Activated T-cell treated with anti-CD3 and anti-CD28 coated beads for 4 hours (primary cell): Measurements from ENCODE around the gene SYNE2.
"Not testable (repeated sequence)": the region's sequence is repeated elsewhere in the genome, so short reads cannot be mapped to it uniquely, and the experiment has no call there.

Experiments used
- DNase-seq: peaks from one replicate; pipeline ENCODE4 v3.0.0-alpha.2; 2020

SYNE2 gene

DNA sequence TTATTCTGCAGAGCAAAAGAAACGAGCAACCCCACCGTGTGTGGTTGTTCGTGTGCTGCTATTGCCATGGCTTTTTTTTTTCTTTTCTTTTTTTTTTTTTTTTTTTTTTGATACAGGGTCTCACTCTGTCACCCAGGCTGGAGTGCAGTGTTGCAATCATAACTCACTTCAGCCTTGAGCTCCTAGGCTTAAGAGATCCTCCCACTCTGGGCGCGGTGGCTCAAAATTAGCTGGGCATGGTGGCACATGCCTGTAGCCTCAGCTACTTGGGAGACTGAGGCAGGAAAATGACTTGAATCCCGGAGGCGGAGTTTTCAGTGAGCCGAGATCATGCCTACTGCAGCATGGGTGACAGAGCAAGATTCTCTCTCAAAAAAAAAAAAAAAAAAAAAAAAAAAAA, 297.1 kb downstream of the SYNE2 start:
- DNase-seq: no peak

GRCh38 chr14:64158608-64159007, 305.8 kb downstream of the SYNE2 start:
- DNase-seq: no peak

- DNase-seq: no peak
Measured at GRCh38 chr14:64159588-64159987, 306.8 kb downstream of the SYNE2 start.

DNA sequence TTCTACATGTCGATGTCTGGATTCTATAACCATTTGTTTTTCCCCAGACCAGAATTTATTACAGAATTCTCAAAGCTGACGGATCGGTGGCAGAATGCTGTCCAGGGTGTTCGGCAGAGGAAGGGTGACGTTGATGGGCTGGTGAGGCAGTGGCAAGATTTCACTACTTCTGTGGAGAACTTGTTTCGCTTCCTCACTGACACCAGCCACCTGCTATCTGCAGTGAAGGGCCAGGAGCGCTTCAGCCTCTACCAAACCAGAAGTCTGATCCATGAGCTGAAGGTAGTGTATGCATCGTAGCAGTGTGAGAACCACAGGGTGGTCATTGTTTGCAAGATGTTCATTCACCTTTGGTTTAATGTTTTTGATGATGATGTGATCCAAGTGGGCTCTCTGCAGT, 317.4 kb downstream of the SYNE2 start:
- no peak for DNase-seq

- DNase-seq: no peak
Measured at GRCh38 chr14:64174922-64175782, 322.3 kb downstream of the SYNE2 start.

- no peak for DNase-seq
Measured at GRCh38 chr14:64176330-64176729, 323.5 kb downstream of the SYNE2 start.

DNA sequence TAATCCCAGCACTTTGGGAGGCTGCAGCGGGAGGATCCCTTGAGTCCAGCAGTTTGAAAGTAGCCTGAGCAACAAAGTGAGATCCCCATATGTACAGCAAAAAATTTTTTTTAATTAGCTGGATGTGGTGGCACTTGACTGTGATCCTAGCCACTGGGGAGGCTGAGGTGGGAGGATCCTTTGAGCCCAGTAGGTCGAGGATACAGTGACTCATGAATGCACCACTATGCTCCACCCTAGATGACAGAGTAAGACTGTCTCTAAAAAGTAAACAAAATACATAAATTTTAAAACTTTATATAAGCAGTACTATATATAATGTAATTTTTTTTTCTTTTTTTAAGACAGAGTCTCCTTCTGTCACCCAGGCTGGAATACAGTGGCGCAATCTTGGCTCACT, 326.0 kb downstream of the SYNE2 start:
- no peak for DNase-seq

- not testable (repeated sequence) for DNase-seq
Measured at GRCh38 chr14:64182908-64183307, 330.1 kb downstream of the SYNE2 start.

- no peak for DNase-seq
Measured at GRCh38 chr14:64184103-64184729, 331.4 kb downstream of the SYNE2 start.

GRCh38 chr14:64185184-64185583, 332.4 kb downstream of the SYNE2 start:
- DNase-seq: no peak

- DNase-seq: no peak
Measured at GRCh38 chr14:64186231-64187129, 333.7 kb downstream of the SYNE2 start.

DNA sequence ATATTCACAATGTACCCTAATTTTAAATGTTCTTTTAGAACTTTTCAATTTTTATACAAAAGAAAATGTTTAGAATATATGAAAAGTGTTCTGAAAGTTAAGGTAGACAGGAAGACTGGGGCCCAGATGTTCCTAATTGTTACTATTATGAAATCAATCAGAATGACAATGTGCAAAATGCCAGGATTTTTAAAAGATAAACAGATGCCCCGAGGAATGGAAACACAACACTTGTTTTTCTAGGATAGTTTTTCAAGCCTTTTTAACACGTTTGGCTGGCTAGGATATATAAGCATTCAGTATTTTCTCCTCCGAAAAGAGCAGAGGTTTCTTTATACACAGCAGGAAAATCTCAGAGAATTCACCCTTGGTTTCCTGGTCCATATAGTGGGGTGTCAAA, 334.5 kb downstream of the SYNE2 start:
- no peak for DNase-seq

- DNase-seq: no peak
Measured at GRCh38 chr14:64190974-64191502, 338.2 kb downstream of the SYNE2 start.

DNA sequence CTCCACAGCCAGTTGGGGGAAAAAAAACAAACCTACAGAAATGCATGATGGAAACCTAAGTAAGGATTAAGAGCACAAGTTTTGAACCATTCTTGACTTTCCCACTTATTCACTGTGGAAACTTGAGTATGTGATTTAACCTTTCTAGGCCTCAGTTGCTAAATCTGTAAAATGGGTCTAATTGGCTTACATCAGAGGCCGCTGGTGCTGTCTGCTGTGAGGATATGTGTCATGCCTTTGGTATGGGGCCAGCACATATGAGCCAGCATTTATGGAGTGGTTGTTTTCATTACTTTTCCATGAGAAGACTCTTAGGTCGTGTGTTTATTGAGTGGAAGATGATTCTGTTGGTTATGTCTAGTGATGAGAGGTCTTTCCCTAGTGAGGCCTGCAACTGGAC, 339.0 kb downstream of the SYNE2 start:
- no peak for DNase-seq

- DNase-seq: no peak
Measured at GRCh38 chr14:64193821-64194220, 341.0 kb downstream of the SYNE2 start.

DNA sequence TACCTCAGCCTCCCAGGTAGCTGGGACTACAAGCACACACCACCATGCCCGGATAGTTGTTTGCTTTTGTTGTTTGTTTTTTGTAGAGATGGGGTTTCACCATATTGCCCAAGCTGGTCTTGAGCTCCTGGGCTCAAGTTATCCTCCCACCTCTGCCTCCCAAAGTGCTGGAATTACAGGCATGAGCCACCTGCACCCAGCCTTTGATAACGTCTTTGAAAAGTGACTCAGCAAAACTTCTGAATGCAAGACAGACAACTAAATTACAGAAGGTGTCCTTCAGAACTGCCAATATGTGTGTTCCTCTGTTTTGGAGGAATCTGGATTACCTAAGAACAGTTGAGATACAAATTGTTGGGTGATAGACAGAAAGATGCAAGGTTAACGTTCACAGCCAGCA, 341.6 kb downstream of the SYNE2 start:
- no peak for DNase-seq

DNA sequence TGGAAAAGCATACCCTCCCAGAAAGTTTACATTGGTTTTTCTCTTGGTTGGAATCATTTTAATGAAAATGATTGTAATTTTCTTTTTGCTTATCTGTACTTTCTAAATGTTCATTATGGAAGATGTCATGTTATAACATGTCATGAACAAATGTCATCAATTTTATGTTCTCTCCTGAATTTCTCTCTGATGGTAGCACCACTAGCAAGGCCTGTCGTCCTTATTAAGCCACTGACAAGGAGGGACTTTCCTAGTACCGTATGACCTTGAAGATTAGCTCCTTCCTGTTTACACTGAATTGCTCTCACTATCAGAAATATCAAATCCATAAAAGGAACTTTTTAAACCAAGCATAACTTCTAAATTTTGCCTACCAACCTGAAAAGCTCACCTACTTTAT, 342.4 kb downstream of the SYNE2 start:
- DNase-seq: no peak

DNA sequence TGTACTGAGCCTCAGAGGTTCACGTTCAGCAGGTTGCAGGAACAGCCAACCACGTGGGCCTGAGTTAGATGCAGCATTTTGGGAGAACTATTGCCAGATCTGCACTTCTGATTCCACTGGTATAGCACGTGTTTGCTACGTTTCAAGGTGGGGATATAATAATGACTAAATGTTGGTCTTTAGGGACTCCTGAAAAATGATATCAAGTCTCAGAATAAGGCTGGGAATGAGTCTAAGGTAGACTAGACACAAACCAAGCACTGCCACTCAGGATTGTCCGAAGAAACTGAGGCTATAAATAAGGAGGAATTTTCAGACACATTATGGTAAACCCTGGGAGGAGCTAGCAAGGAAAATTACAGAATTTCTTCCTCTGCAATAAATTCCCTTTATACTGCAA, 343.3 kb downstream of the SYNE2 start:
- DNase-seq: no peak

- no peak for DNase-seq
Measured at GRCh38 chr14:64196814-64197411, 344.1 kb downstream of the SYNE2 start.

DNA sequence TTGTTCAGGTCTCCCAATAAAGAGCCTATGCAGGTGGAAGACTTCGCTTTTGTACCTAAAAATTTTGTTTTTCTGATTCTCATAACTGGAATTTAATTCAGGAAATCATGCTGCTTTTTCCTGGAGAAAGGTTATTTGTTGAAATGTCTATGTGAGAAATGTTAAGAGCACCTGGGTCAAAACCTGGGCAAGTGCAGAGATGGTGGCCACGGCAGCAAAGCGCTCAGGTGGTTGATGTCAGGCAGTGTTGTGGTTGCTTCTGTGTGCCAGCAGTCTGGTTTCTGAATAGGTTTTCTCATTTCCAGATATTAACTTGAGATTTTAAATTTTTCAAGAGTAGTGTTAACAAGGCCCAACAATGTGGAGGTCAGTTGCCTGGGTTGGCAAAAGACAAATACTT, 345.2 kb downstream of the SYNE2 start:
- no peak for DNase-seq

- no peak for DNase-seq
Measured at GRCh38 chr14:64198486-64198885, 345.7 kb downstream of the SYNE2 start.

DNA sequence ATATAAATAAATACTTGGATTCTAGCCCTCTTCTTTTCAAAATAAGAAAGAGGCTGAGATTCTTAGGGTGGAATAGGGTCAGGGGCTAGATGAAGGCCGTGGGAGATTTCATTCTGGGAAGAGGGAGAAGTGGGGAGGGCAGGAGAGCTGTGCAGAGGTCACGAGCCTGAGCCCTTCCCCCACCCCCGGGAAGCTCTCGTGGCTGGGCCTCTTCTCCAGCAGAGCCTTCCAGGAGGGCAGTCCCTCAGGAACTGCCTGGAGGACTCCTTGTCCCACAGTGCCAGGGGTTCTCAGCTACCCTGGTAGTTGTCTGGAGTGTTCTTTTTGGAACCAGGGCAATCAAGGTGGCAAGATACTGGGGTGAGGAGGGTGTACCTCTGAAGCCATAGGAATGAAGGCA, 347.4 kb downstream of the SYNE2 start:
- no peak for DNase-seq

DNA sequence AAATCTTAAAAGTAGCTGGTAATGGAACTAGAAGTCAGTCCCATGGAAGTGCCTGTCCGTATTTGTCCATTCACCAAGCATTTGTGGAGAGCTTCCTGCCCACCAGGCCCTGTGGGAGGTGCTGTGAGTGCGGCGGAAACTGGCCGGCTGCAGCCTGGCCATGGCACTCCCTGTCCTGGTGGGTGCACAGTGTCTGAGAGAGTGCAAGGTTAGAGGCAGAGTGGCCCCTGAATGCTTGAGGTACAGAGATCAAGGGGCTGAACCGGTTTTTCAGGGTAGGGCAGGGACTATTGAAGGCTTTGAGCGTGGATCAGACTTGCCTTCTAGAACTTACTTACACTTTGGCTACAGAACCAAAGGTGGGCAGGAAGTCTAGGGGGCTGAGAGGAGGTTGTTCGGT, 348.5 kb downstream of the SYNE2 start:
- DNase-seq: no peak
